Endothelial cell of umbilical vein (primary cell): Measurements from ENCODE around the gene SLC24A1. TPM values are rescaled to one million over a fixed set of nuclear protein-coding genes. Genes with fewer than 3 reads are reported as not detected.

Experiments
- BruUV-seq: library from RNA; stranded (reverse); fragments of 400-500 nt; replicated peaks from 2 replicates; lab custom pipeline; 2021; lab: Mats Ljungman, UMichigan
- CTCF ChIA-PET: fragments of 300-600, 350-600 bp; sonication (Branson Sonifier 250); formaldehyde crosslinking; loops from one replicate; lab custom pipeline; 2021; ENCODE audit warnings: antibody characterized with exemption, inconsistent platforms; lab: Charles Lee
- POLR2A ChIA-PET: fragments of 300-600, 350-600 bp; sonication (Branson Sonifier 250); formaldehyde crosslinking; loops from one replicate; lab custom pipeline; 2021; ENCODE audit warnings: antibody characterized with exemption, inconsistent platforms; lab: Charles Lee
- DNase-seq: peaks from one replicate; pipeline ENCODE4 v3.0.0-alpha.2; 2011; ENCODE audit warnings: low read depth, low spot score
- FAIRE-seq: peaks from 2 replicates; lab custom pipeline; 2011; peaks lifted over from hg19 to GRCh38; lab: Jason Lieb, UNC
- H2AFZ ChIP-seq: 2 replicates; pipeline ENCODE4 v1.6.0; 2012; ENCODE audit warnings: low read depth, low read length, control low read depth, inconsistent platforms
- H3K27ac ChIP-seq: 2 replicates; pipeline ENCODE4 v1.5.1; 2011; ENCODE audit warnings: low read depth, mild to moderate bottlenecking, control low read depth, low read length, moderate library complexity; ENCODE audit not compliant: insufficient read depth
- H3K27me3 ChIP-seq, 2 experiments: 2 replicates each; pipeline versions ENCODE4 v1.6.0 to v1.6.1; 2011; ENCODE audit warnings: low read length in 2 of 2, mixed read lengths in 1 of 2; ENCODE audit not compliant: control insufficient read depth in 2 of 2, insufficient read depth in 2 of 2
- H3K36me3 ChIP-seq, 2 experiments: 2 replicates in 1 of 2; 3 replicates in 1 of 2; pipeline ENCODE4 v1.5.1; 2011; ENCODE audit warnings: low read length in 2 of 2, mild to moderate bottlenecking in 1 of 2, moderate library complexity in 1 of 2; ENCODE audit not compliant: control insufficient read depth in 2 of 2, insufficient read depth in 2 of 2; ENCODE audit errors: extremely low read depth in 1 of 2
- H3K4me1 ChIP-seq: 3 replicates; pipeline ENCODE4 v1.5.1; 2011; ENCODE audit warnings: mild to moderate bottlenecking, low read length; ENCODE audit not compliant: control insufficient read depth, insufficient read depth; ENCODE audit errors: extremely low read depth
- H3K4me2 ChIP-seq: 2 replicates; pipeline ENCODE4 v1.6.1; 2011; ENCODE audit warnings: low read length, control low read depth, mixed read lengths; ENCODE audit not compliant: insufficient read depth
- H3K4me3 ChIP-seq, 3 experiments: fragments of 200-600 bp in 1 of 3; sonication (generic), shearing (Covaris generic) in 1 of 3; replicated peaks in 1 of 3; 2 replicates each; pipeline ENCODE4 v1.5.1; 2011 to 2016; ENCODE audit warnings: control low read depth in 3 of 3, low read length in 3 of 3, mild to moderate bottlenecking in 2 of 3, inconsistent platforms in 1 of 3, low read depth in 1 of 3, moderate library complexity in 1 of 3; ENCODE audit not compliant: insufficient read depth in 1 of 3
- H3K79me2 ChIP-seq: 2 replicates; pipeline ENCODE4 v1.6.0; 2012; ENCODE audit warnings: low read length, inconsistent platforms; ENCODE audit not compliant: control insufficient read depth, insufficient read depth
- H3K9ac ChIP-seq: replicated peaks from 2 replicates; pipeline ENCODE3; 2011; ENCODE audit warnings: low read length, control low read depth; ENCODE audit not compliant: insufficient read depth; ENCODE audit errors: extremely low read depth
- H3K9me1 ChIP-seq: replicated peaks from 3 replicates; pipeline ENCODE4 v1.6.0; 2011; ENCODE audit warnings: mild to moderate bottlenecking, low read length; ENCODE audit not compliant: control insufficient read depth, insufficient read depth; ENCODE audit errors: extremely low read depth
- H3K9me3 ChIP-seq: replicated peaks from 2 replicates; pipeline ENCODE4 v1.5.1; 2012; ENCODE audit warnings: low read length, inconsistent platforms; ENCODE audit not compliant: control insufficient read depth, insufficient read depth
- H4K20me1 ChIP-seq: replicated peaks from 2 replicates; pipeline ENCODE3; 2011; ENCODE audit warnings: mild to moderate bottlenecking, low read length; ENCODE audit not compliant: control insufficient read depth, insufficient read depth; ENCODE audit errors: extremely low read depth
- MYC ChIP-seq: IDR thresholded peaks from one replicate; pipeline ENCODE4 v1.6.1; 2011; ENCODE audit warnings: mild to moderate bottlenecking, low read depth, low read length
- POLR2AphosphoS5 ChIP-seq: IDR thresholded peaks from 2 replicates; pipeline ENCODE4 v1.6.1; 2012; ENCODE audit warnings: low read depth, mild to moderate bottlenecking, control low read depth, low read length, moderate library complexity; ENCODE audit not compliant: insufficient read depth
- dilution Hi-C: fragments of 300-500 bp; cut with MboI; formaldehyde crosslinking; loops from one replicate; pipeline ENCODE4 v1.15.0; 2019; ENCODE audit warnings: low sequenced_read_pairs; ENCODE audit not compliant: extremely low pct_ligation_motif_present
- intact Hi-C: fragments of 100-400 bp; cut with micrococcal nuclease; formaldehyde crosslinking; loops from one replicate; pipeline ENCODE4 v1.10.0; 2022
- polyA plus RNA-seq, 4 experiments: library from polyadenylated mRNA; depleted of rRNA in 3 of 4; stranded (reverse) in 3 of 4; unstranded in 1 of 4; fragments of >200 nt; gene quantifications; 2 replicates each; pipeline versions ENCODE4 v1.2.1 to v1.2.3, GENCODE V29; 2011 to 2012; ENCODE audit warnings: missing spikeins in 1 of 4
- total RNA-seq: library from RNA; stranded (reverse); gene quantifications from 2 replicates; pipeline ENCODE4 v1.2.3, GENCODE V29; 2021
- TF ChIP-seq, protein P1 (sequence below): IDR thresholded peaks from 2 replicates; pipeline ENCODE4 v1.6.1; 2011; ENCODE audit not compliant: insufficient read depth, insufficient read length

Gene SLC24A1
- total and polyA plus RNA-seq, 2 donors (not counting 3 experiments of a cell fraction or from before 2014, with no cell fraction given), result 3.6 to 7.3 TPM

DNA sequence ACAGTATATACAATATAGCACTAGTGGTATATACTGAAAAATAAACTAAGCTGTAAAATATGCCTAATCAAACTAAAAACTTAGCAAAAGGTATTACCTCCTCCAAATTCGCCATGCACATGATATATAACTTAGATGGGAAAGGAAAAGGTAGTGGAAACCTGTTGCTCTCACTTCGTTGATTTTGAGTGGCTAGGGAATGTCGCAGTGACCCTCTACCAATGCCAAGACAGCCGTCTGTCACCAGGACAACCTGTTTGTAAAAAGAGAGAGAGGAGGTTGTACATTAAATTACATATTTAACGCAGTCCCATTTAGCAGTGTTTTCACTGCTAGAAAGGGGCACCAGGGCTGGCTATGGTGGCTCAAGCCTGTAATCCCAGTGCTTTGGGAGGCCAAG lies 22.1 kb upstream of the SLC24A1 start:
- intact Hi-C loops (no loop called here), dilution Hi-C loops (no loop called here)
- Histone ChIP-seq H3K4me3 (no peak overlapping the region), H3K9me3 (no peaks in the 10 kb centered on the region), H3K4me2 (no peak overlapping the region), H3K36me3 (peaks cover 7 to 12% of the 10 kb centered on the region in 2 experiments), H4K20me1 (no peaks in the 10 kb centered on the region), H3K9ac (no peak overlapping the region), H2AFZ (no peak overlapping the region), H3K79me2 (no peaks in the 10 kb centered on the region), H3K9me1 (no peaks in the 10 kb centered on the region), H3K27me3 (no peaks in the 10 kb centered on the region), H3K27ac (no peak overlapping the region), H3K4me1 (no peaks in the 10 kb centered on the region)
- BruUV-seq, result no TSS peak
- DNase-seq (no peak), FAIRE-seq (no peak)
- ChIA-PET CTCF (interaction anchor here (1.0 kb wide), 1 partner anchor 10 kb away, joined by 4 read pairs; no protein-coding TSS in a partner anchor), POLR2A (no interaction called here)
- TF ChIP-seq, protein P1, sequence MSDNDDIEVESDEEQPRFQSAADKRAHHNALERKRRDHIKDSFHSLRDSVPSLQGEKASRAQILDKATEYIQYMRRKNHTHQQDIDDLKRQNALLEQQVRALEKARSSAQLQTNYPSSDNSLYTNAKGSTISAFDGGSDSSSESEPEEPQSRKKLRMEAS, result no peak
- no peak for TF ChIP-seq POLR2AphosphoS5

GRCh38 chr15:65603134-65603533 lies 18.6 kb upstream of the SLC24A1 start:
- dilution Hi-C loops, result no loop called here
- POLR2A ChIA-PET, result no interaction called here
- no peaks in the 10 kb centered on the region for H3K9me3 ChIP-seq
- CTCF ChIA-PET, result no interaction called here
- no peaks in the 10 kb centered on the region for H3K27me3 ChIP-seq
- H3K9ac ChIP-seq, result no peak overlapping the region
- no peaks in the 10 kb centered on the region for H4K20me1 ChIP-seq
- no peak overlapping the region for H2AFZ ChIP-seq
- no peak for TF ChIP-seq MYC
- peaks cover 0 to 8% of the 10 kb centered on the region in 2 experiments for H3K36me3 ChIP-seq
- FAIRE-seq, result no peak
- intact Hi-C loops, result no loop called here
- no peak overlapping the region for H3K27ac ChIP-seq
- H3K4me1 ChIP-seq, result no peaks in the 10 kb centered on the region
- no peak for DNase-seq
- peaks cover 8% of the 10 kb centered on the region for H3K79me2 ChIP-seq
- H3K9me1 ChIP-seq, result no peaks in the 10 kb centered on the region
- no TSS peak for BruUV-seq
- no peak overlapping the region for H3K4me3 ChIP-seq
- H3K4me2 ChIP-seq, result no peak overlapping the region
